ENCODE data around the gene APH1B.
"Not testable (repeated sequence)": the region's sequence is repeated elsewhere in the genome, so short reads cannot be mapped to it uniquely, and the experiment has no call there.

GRCh38 chr15:63237086-63237485 is 40.3 kb upstream of the APH1B start:
- TF ChIP-seq, protein P1, sequence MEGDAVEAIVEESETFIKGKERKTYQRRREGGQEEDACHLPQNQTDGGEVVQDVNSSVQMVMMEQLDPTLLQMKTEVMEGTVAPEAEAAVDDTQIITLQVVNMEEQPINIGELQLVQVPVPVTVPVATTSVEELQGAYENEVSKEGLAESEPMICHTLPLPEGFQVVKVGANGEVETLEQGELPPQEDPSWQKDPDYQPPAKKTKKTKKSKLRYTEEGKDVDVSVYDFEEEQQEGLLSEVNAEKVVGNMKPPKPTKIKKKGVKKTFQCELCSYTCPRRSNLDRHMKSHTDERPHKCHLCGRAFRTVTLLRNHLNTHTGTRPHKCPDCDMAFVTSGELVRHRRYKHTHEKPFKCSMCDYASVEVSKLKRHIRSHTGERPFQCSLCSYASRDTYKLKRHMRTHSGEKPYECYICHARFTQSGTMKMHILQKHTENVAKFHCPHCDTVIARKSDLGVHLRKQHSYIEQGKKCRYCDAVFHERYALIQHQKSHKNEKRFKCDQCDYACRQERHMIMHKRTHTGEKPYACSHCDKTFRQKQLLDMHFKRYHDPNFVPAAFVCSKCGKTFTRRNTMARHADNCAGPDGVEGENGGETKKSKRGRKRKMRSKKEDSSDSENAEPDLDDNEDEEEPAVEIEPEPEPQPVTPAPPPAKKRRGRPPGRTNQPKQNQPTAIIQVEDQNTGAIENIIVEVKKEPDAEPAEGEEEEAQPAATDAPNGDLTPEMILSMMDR (IDR thresholded peaks at IDR 0.05; ENCODE audit: low read depth, low read length, missing input control) = not testable (repeated sequence)
- TF ChIP-seq, protein P2, sequence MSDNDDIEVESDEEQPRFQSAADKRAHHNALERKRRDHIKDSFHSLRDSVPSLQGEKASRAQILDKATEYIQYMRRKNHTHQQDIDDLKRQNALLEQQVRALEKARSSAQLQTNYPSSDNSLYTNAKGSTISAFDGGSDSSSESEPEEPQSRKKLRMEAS (IDR thresholded peaks at IDR 0.05) = not testable (repeated sequence)
- TF ChIP-seq NR2F2 (IDR thresholded peaks at IDR 0.05); TAF1 (conservative IDR thresholded peaks at IDR 0.05); RAD21 (IDR thresholded peaks at IDR 0.05); YY1 (IDR thresholded peaks at IDR 0.05); ATF3 (IDR thresholded peaks at IDR 0.05); REST (IDR thresholded peaks at IDR 0.05): not testable (repeated sequence)
